Natural killer cell (primary cell): ENCODE results near the gene CSKMT. TPM values are rescaled to one million over a fixed set of nuclear protein-coding genes. Genes with fewer than 3 reads are reported as not detected.
"Not testable (repeated sequence)": the region's sequence is repeated elsewhere in the genome, so short reads cannot be mapped to it uniquely, and the experiment has no call there.

ENCODE experiments used
- ATAC-seq, 3 donors: fragments of 150-1000 bp in 2 of 3; fragments of 200-7000 bp in 1 of 3; cut with Tn5 transposase; 1 replicate in 1 of 3; 2 replicates in 2 of 3; pipeline ENCODE4 v1.10.0; 2021; ENCODE audit warnings: mild to moderate bottlenecking in 2 of 3, moderate library complexity in 2 of 3
- DNase-seq, 2 donors: peaks; one replicate each; pipeline versions ENCODE4 v3.0.0 to v3.0.0-alpha.2; 2013 to 2021; ENCODE audit warnings: mixed read lengths in 1 of 2
- H3K27ac ChIP-seq: one replicate; pipeline ENCODE4 v1.5.1; 2013; ENCODE audit warnings: mild to moderate bottlenecking, low read length
- H3K27me3 ChIP-seq: one replicate; pipeline ENCODE4 v1.6.1; 2013; ENCODE audit warnings: low read length; ENCODE audit not compliant: control insufficient read depth, insufficient read depth
- H3K36me3 ChIP-seq: one replicate; pipeline ENCODE4 v1.6.1; 2013; ENCODE audit warnings: low read length; ENCODE audit not compliant: control insufficient read depth, insufficient read depth
- H3K4me1 ChIP-seq: one replicate; pipeline ENCODE4 v1.6.1; 2013; ENCODE audit warnings: low read length; ENCODE audit not compliant: control insufficient read depth, insufficient read depth
- H3K4me3 ChIP-seq: one replicate; pipeline ENCODE4 v1.5.1; 2013; ENCODE audit warnings: low read length
- H3K9me3 ChIP-seq: one replicate; pipeline ENCODE4 v1.6.1; 2013; ENCODE audit warnings: low read length; ENCODE audit not compliant: control insufficient read depth, insufficient read depth
- H3K27ac Mint-ChIP-seq, 2 donors: one replicate each; pipeline ENCODE4 v1.8.0; 2022; ENCODE audit warnings: mild to moderate bottlenecking in 2 of 2, mixed read lengths in 2 of 2, moderate library complexity in 1 of 2
- H3K27me3 Mint-ChIP-seq, 2 donors: one replicate each; pipeline ENCODE4 v1.8.0; 2022; ENCODE audit warnings: low read depth in 2 of 2, mixed read lengths in 2 of 2
- H3K36me3 Mint-ChIP-seq: one replicate; pipeline ENCODE4 v1.8.0; 2022; ENCODE audit warnings: mixed read lengths
- H3K4me1 Mint-ChIP-seq, 2 donors: one replicate each; pipeline ENCODE4 v1.8.0; 2022; ENCODE audit warnings: mixed read lengths in 2 of 2
- H3K4me3 Mint-ChIP-seq: one replicate; pipeline ENCODE4 v1.8.0; 2022; ENCODE audit warnings: mild to moderate bottlenecking, moderate library complexity, mixed read lengths
- H3K9me3 Mint-ChIP-seq, 2 donors: one replicate each; pipeline ENCODE4 v1.8.0; 2022; ENCODE audit warnings: mixed read lengths in 2 of 2
- CTCF ChIP-seq: fragments of 200-600 bp; IDR thresholded peaks from one replicate; pipeline ENCODE4 v1.8.0; 2022; ENCODE audit warnings: antibody characterized with exemption
- WGBS: methylation state at CpG from one replicate; pipeline ENCODE4 v1.1.7; 2013; ENCODE audit warnings: missing lambda C conversion rate; ENCODE audit not compliant: insufficient coverage; 5-methylcytosine and 5-hydroxymethylcytosine counted together
- intact Hi-C: fragments of 100-400 bp; cut with micrococcal nuclease; formaldehyde crosslinking; loops from one replicate; pipeline ENCODE4 v1.14.2; 2022
- total RNA-seq, 4 donors: library from RNA; stranded (reverse); fragments of 120-200 nt in 1 of 4; gene quantifications; one replicate each; pipeline versions ENCODE4 v1.2.3 to v1.2.4, GENCODE V29; 2013 to 2022

CSKMT gene
- total RNA-seq, 3 donors from 2014 or later (not counting 1 experiment from before 2014, with no cell fraction given) = 12.0 to 21.5 (median 13.7) TPM

DNA sequence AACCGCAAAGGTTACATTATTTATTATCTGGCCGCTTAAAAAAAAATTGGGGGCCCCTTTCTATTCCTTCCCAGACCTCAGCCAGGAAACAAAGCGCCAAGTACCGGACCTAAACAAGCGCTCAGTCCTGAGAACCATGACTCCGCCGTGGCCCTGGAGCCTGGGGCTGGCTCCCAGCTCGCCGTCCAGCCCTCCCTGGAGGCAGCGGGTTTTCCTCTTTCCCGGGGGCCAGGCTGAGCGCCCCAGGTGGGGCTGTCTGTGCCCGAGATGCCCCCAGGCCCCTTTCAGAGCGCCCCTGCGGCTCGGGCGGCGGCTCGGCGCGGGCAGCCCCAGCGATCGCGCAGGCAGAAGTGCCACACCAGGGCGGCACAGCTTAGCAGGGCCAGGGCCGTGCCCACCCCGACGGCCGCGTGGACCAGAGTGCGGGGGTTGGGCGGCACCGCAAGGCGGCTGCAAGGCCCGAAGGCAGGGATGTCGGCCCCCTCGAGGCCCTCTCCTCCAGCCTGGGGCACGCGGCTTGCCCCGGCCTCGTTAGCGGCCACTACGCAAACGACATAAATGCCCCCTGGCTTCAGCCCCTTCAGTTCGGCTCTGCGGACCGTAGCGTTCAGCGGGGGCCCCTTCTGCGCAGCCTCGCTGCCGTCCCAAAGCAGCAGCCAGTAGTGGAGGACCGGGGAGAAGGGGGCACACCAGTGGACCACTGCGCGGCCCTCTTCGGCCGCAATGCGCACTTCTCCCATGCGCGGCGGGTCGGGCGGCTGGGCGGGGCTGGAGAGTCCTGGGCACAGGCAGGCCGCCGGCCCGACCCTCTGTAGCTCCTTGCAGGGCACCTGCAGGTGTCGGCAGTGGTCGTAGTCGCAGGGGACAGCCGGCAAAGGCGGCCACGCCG, 22.6 kb downstream of the CSKMT start:
- H3K27ac Mint-ChIP-seq = no peak overlapping the region
- WGBS = 43% methylated on average over 74 of the region's 74 CpGs
- H3K4me1 Mint-ChIP-seq = no peaks in the 10 kb centered on the region
- TF ChIP-seq CTCF = no peak
- Histone ChIP-seq H3K9me3 (no peaks in the 10 kb centered on the region), H3K27ac (no peak overlapping the region), H3K4me3 (no peak overlapping the region), H3K4me1 (no peaks in the 10 kb centered on the region), H3K36me3 (peaks cover 16% of the 10 kb centered on the region), H3K27me3 (peaks cover 6% of the 10 kb centered on the region)
- H3K27me3 Mint-ChIP-seq = peaks cover 0 to 9% of the 10 kb centered on the region in 2 donors
- no peak overlapping the region for H3K4me3 Mint-ChIP-seq
- ATAC-seq (no peak), DNase-seq (no peak)
- intact Hi-C loops = no loop called here
- no peaks in the 10 kb centered on the region for H3K9me3 Mint-ChIP-seq
- no peaks in the 10 kb centered on the region for H3K36me3 Mint-ChIP-seq

GRCh38 chr11:62688491-62688890, 23.4 kb downstream of the CSKMT start:
- Histone ChIP-seq H3K27ac (no peak overlapping the region), H3K9me3 (no peaks in the 10 kb centered on the region), H3K36me3 (peaks cover 21% of the 10 kb centered on the region), H3K27me3 (peaks cover 6% of the 10 kb centered on the region), H3K4me3 (no peak overlapping the region), H3K4me1 (no peaks in the 10 kb centered on the region)
- DNase-seq (no peak), ATAC-seq (no peak)
- H3K27me3 Mint-ChIP-seq = peaks cover 0 to 9% of the 10 kb centered on the region in 2 donors
- no peak overlapping the region for H3K27ac Mint-ChIP-seq
- TF ChIP-seq CTCF = no peak
- intact Hi-C loops = no loop called here
- H3K4me3 Mint-ChIP-seq = no peak overlapping the region
- WGBS = 100% methylated on average over 1 of the region's 1 CpG
- H3K36me3 Mint-ChIP-seq = no peaks in the 10 kb centered on the region
- H3K4me1 Mint-ChIP-seq = no peaks in the 10 kb centered on the region
- no peaks in the 10 kb centered on the region for H3K9me3 Mint-ChIP-seq

- H3K4me3 Mint-ChIP-seq = no peak within 1 kb of the TSS
- H3K4me1 ChIP-seq = no peaks in the 10 kb centered on the region
- ATAC-seq (no peak), DNase-seq (no peak)
- H3K27ac Mint-ChIP-seq = no peak within 1 kb of the TSS
- H3K27me3 ChIP-seq = peaks cover 6% of the 10 kb centered on the region
- no peak for TF ChIP-seq CTCF
- no peak within 1 kb of the TSS for H3K4me3 ChIP-seq
- H3K9me3 ChIP-seq = no peaks in the 10 kb centered on the region
- peaks cover 21% of the 10 kb centered on the region for H3K36me3 ChIP-seq
- peaks cover 0 to 9% of the 10 kb centered on the region in 2 donors for H3K27me3 Mint-ChIP-seq
- no peaks in the 10 kb centered on the region for H3K36me3 Mint-ChIP-seq
- H3K9me3 Mint-ChIP-seq = no peaks in the 10 kb centered on the region
- WGBS = 92% methylated on average over 11 of the region's 11 CpGs
- intact Hi-C loops = no loop called here
- no peak within 1 kb of the TSS for H3K27ac ChIP-seq
- peaks cover 2 to 3% of the 10 kb centered on the region in 2 donors for H3K4me1 Mint-ChIP-seq
Observed at GRCh38 chr11:62689421-62690183, 24.5 kb downstream of the CSKMT start, which contains the start of gene LRRN4CL. Gene LRRN4CL (minus strand): TSS chr11:62689530. CDS start chr11:62688508, 1,022 bp downstream.

DNA sequence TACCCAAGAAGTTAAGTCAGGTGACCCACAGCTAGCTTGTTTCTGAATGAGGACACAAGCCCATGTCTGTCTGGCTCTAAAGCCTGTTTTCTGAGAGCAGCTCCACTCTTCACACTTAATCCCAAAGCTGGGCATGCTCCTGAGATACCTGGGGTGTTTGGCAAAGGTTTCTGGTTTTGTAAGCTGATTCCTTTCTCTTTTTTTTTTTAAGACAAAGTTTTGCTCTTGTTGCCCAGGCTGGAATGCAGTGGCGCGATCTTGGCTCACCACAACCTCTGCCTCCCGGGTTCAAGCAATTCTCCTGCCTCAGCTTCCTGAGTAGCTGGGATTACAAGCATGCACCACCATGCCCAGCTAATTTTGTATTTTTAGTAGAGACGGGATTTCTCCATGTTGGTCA, 28.5 kb downstream of the CSKMT start:
- not testable (repeated sequence) for H3K27ac ChIP-seq, ATAC-seq, DNase-seq, H3K9me3 ChIP-seq, H3K27me3 ChIP-seq, H3K4me3 ChIP-seq, H3K4me3 Mint-ChIP-seq, H3K27me3 Mint-ChIP-seq, H3K36me3 Mint-ChIP-seq, H3K9me3 Mint-ChIP-seq, H3K4me1 Mint-ChIP-seq, H3K27ac Mint-ChIP-seq, H3K4me1 ChIP-seq
- peaks cover 21% of the 10 kb centered on the region for H3K36me3 ChIP-seq
- 75% methylated on average over 4 of the region's 4 CpGs for WGBS
- intact Hi-C loops = loop anchor here (1.0 kb wide), 5 partner anchors 12 to 299 kb away; no protein-coding TSS in a partner anchor
